ENCODE results near the gene BTNL2. TPM values are rescaled to one million over a fixed set of nuclear protein-coding genes. Genes with fewer than 3 reads are reported as not detected.

BTNL2 gene
- total and polyA plus RNA-seq, 9 of the 15 experiments (the other 6 are each of a cell fraction or from before 2014, with no cell fraction given): not detected

DNA sequence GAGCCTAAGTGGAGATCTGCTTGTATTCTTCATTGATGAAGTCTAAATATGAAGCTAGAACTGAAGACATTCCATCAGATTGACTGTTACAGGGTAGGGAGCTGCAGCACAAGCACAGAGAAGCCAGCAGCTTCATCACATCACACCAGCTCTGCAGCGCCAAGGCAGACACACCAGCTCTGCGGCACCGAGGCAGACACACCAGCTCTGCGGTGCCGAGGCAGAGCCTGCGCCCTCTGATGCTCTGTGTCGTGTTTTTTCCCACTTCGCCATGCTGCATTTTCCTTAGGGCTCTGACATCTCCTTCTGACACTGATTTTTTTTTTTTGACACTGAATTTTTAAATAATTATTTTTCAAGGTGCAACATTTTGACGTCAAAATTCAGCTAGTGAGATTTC lies 784 bp downstream of the BTNL2 start:
- intact Hi-C loops (cut with micrococcal nuclease) (no loop called here), in situ Hi-C loops (cut with MboI) (no loop called here)
- under 1% methylated on average over 9 of the region's 9 CpGs for WGBS (ENCODE audit: insufficient coverage, low coverage, missing lambda C conversion rate)
- BruUV-seq (replicated peaks): no TSS peak
- Histone ChIP-seq H3K27me3 (ENCODE audit: control insufficient read depth in 2 of 2, insufficient read depth in 2 of 2, low read length in 2 of 2) (peaks cover 3 to 27% of the 10 kb centered on the region in 2 experiments; a peak in 4 of 5 replicates), H3K4me1 (replicated peaks in 1 of 2; ENCODE audit: control insufficient read depth in 2 of 2, insufficient read depth in 2 of 2, low read length in 2 of 2) (no peaks in the 10 kb centered on the region), H3K79me2 (ENCODE audit: control insufficient read depth, insufficient read depth, low read length) (no peaks in the 10 kb centered on the region), H4K20me1 (replicated peaks; ENCODE audit: control insufficient read depth, insufficient read depth, low read length) (no peaks in the 10 kb centered on the region), H2AFZ (ENCODE audit: low read depth, low read length) (no peak overlapping the region), H3K9me1 (ENCODE audit: control insufficient read depth, insufficient read depth, low read length) (no peaks in the 10 kb centered on the region), H3K9me3 (replicated peaks; ENCODE audit: control insufficient read depth, insufficient read depth, low read depth, low read length) (no peaks in the 10 kb centered on the region), H3K36me3 (ENCODE audit: control insufficient read depth, insufficient read depth, low read length) (no peaks in the 10 kb centered on the region), H3K27ac (ENCODE audit: extremely low read depth, low read depth, low read length) (no peak overlapping the region), H3K4me3 (no peak overlapping the region), H3K4me2 (ENCODE audit: insufficient read depth, low read length) (no peak overlapping the region), H3K9ac (ENCODE audit: insufficient read depth in 1 of 2, low read depth in 2 of 2, low read length in 2 of 2) (no peak overlapping the region)
- CTCF ChIA-PET (ENCODE audit: low intra/inter-chr PET ratio): no interaction called here
- FAIRE-seq: no peak
- POLR2A ChIA-PET: interaction anchor here (0.6 kb wide), 1 partner anchor 462 kb away, joined by 7 read pairs; no protein-coding TSS in a partner anchor
- no peak for ATAC-seq
- DNase-seq (ENCODE audit: extremely low read depth in 1 of 4, low spot score in 3 of 4): no peak
- no peak for TF ChIP-seq ZNF766 (CRISPR knock-in tag; conservative IDR thresholded peaks at IDR 0.05)
- TF ChIP-seq TEAD4 (IDR thresholded peaks at IDR 0.05; ENCODE audit: low read length): no peak
- no peak for TF ChIP-seq TEAD4 (CRISPR knock-in tag; IDR thresholded peaks at IDR 0.05; ENCODE audit: borderline replicate concordance)
- no peak for TF ChIP-seq PHB (CRISPR knock-in tag; IDR thresholded peaks at IDR 0.05)
- TF ChIP-seq, protein P1, sequence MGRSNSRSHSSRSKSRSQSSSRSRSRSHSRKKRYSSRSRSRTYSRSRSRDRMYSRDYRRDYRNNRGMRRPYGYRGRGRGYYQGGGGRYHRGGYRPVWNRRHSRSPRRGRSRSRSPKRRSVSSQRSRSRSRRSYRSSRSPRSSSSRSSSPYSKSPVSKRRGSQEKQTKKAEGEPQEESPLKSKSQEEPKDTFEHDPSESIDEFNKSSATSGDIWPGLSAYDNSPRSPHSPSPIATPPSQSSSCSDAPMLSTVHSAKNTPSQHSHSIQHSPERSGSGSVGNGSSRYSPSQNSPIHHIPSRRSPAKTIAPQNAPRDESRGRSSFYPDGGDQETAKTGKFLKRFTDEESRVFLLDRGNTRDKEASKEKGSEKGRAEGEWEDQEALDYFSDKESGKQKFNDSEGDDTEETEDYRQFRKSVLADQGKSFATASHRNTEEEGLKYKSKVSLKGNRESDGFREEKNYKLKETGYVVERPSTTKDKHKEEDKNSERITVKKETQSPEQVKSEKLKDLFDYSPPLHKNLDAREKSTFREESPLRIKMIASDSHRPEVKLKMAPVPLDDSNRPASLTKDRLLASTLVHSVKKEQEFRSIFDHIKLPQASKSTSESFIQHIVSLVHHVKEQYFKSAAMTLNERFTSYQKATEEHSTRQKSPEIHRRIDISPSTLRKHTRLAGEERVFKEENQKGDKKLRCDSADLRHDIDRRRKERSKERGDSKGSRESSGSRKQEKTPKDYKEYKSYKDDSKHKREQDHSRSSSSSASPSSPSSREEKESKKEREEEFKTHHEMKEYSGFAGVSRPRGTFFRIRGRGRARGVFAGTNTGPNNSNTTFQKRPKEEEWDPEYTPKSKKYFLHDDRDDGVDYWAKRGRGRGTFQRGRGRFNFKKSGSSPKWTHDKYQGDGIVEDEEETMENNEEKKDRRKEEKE (IDR thresholded peaks at IDR 0.05; ENCODE audit: borderline replicate concordance in 1 of 2, control insufficient read depth in 1 of 2, low read depth in 2 of 2, low read length in 1 of 2): no peak
- TF ChIP-seq ELF2 (CRISPR knock-in tag; IDR thresholded peaks at IDR 0.05): no peak
- no peak for TF ChIP-seq BACH1 (tag; IDR thresholded peaks at IDR 0.05)
- no peak for TF ChIP-seq MTA1 (IDR thresholded peaks at IDR 0.05; ENCODE audit: borderline replicate concordance)
- TF ChIP-seq ZNF717 (CRISPR knock-in tag; IDR thresholded peaks at IDR 0.05): no peak
- TF ChIP-seq PHF8 (IDR thresholded peaks at IDR 0.05; ENCODE audit: borderline replicate concordance, low read length): no peak
- TF ChIP-seq JUND (IDR thresholded peaks at IDR 0.05; ENCODE audit: borderline replicate concordance, low read depth, low read length): no peak
- TF ChIP-seq JUND (tag; IDR thresholded peaks at IDR 0.05; ENCODE audit: borderline replicate concordance, low read depth, low read length): no peak
- TF ChIP-seq, protein P2, sequence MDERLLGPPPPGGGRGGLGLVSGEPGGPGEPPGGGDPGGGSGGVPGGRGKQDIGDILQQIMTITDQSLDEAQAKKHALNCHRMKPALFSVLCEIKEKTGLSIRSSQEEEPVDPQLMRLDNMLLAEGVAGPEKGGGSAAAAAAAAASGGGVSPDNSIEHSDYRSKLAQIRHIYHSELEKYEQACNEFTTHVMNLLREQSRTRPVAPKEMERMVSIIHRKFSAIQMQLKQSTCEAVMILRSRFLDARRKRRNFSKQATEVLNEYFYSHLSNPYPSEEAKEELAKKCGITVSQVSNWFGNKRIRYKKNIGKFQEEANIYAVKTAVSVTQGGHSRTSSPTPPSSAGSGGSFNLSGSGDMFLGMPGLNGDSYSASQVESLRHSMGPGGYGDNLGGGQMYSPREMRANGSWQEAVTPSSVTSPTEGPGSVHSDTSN (CRISPR knock-in tag; IDR thresholded peaks at IDR 0.05; ENCODE audit: low read depth): no peak
- TF ChIP-seq, protein P2 (tag; conservative IDR thresholded peaks at IDR 0.05; ENCODE audit: low read depth): no peak
- TF ChIP-seq ASH1L (IDR thresholded peaks at IDR 0.05; ENCODE audit: borderline replicate concordance, low read depth, partially characterized antibody): no peak
- TF ChIP-seq MXI1 (IDR thresholded peaks at IDR 0.05; ENCODE audit: low read depth, low read length): no peak
- no peak for TF ChIP-seq IFI16 (CRISPR knock-in tag; IDR thresholded peaks at IDR 0.05)
- TF ChIP-seq SRF (CRISPR knock-in tag; IDR thresholded peaks at IDR 0.05): no peak
- no peak for TF ChIP-seq PML (IDR thresholded peaks at IDR 0.05; ENCODE audit: low read length)
- TF ChIP-seq NR2F6 (CRISPR knock-in tag; IDR thresholded peaks at IDR 0.05): no peak
